Skeletal muscle tissue (tissue), 4 donors: ENCODE measurements around the gene TBX1. TPM values are rescaled to one million over a fixed set of nuclear protein-coding genes. Genes with fewer than 3 reads are reported as not detected.

Source experiments
- H3K27ac ChIP-seq: one replicate; pipeline ENCODE4 v1.7.0; 2013; ENCODE audit warnings: mild to moderate bottlenecking, low read depth, low read length, inconsistent platforms
- H3K27me3 ChIP-seq, 3 donors: one replicate each; pipeline ENCODE4 v1.7.0; 2013; ENCODE audit warnings: low read length in 3 of 3; ENCODE audit not compliant: control insufficient read depth in 3 of 3, insufficient read depth in 3 of 3
- H3K36me3 ChIP-seq, 3 donors: one replicate each; pipeline ENCODE4 v1.7.0; 2013; ENCODE audit warnings: low read length in 3 of 3; ENCODE audit not compliant: control insufficient read depth in 3 of 3, insufficient read depth in 3 of 3
- H3K4me1 ChIP-seq, 3 donors: one replicate each; pipeline ENCODE4 v1.7.0; 2013; ENCODE audit warnings: low read length in 3 of 3, mild to moderate bottlenecking in 3 of 3; ENCODE audit not compliant: control insufficient read depth in 3 of 3, insufficient read depth in 3 of 3
- H3K4me3 ChIP-seq, 3 donors: one replicate each; pipeline ENCODE4 v1.7.0; 2013; ENCODE audit warnings: low read length in 3 of 3
- H3K9ac ChIP-seq, 3 donors: one replicate each; pipeline ENCODE4 v1.7.0; 2013; ENCODE audit warnings: low read length in 3 of 3, mild to moderate bottlenecking in 3 of 3, moderate library complexity in 2 of 3, low read depth in 1 of 3
- H3K9me3 ChIP-seq, 3 donors: one replicate each; pipeline ENCODE4 v1.7.0; 2013; ENCODE audit warnings: low read length in 3 of 3; ENCODE audit not compliant: control insufficient read depth in 3 of 3
- total RNA-seq: library from RNA; depleted of rRNA; stranded (reverse); fragments of >200 nt; gene quantifications from one replicate; pipeline ENCODE4 v1.2.3, GENCODE V29; 2014
- donor health status: Osteomylitis.

Gene TBX1
- total RNA-seq, result 4.2 TPM

DNA sequence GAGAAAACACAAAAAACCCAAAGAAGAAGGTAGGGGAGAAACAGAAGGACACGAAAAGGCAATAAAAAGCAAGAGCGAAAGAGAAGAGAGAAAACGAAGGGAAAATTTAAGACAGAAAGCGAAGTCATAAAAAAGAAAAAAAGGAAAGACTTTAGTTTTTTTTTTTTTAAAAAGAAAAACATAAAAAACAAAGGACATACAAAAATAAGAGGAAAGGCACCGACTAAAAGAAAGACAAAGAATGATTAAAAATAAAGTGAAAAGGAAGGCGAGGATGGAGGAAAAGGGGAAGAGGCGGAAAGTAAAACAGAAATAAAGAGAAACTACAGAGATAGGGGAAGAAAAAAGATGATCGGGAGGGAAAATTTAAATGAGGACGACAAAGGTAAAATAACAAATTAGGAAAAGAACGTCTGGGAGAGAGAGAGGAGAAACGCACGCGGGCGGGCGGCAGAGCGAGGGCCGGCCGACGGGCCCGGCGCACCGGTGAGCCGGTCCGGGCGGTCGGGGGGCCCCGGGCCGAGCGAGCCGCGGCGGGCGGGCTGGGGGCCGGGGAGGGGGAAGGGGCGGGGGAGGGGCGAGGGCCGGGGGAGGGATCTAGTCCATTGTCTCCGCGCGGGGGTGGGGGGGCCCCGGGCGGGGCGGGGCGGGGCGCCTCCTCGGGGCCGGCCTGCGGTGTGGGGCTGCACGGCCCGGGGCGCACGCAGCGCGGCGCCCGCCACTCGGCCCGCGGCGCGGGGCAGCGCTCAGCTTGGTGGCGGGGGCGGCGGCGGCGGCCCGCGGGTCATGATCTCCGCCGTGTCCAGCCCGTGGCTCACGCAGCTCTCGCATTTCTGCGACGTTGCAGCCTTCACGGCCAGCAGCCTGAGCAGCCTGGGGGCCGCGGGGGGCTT, at the start of gene TBX1:
TBX1 (plus strand) TSS at position 721 of the 893 bp plus-strand sequence; CDS start at position 787, 66 bp downstream.
- H3K4me3 ChIP-seq, result peak within 1 kb of the TSS; percentile 66 to 81 (median 67)
- peaks cover 9 to 49% (median 20%) of the 10 kb centered on the region in 3 donors for H3K27me3 ChIP-seq
- H3K27ac ChIP-seq, result peak within 1 kb of the TSS; percentile 38
- peak within 1 kb of the TSS; percentile 75 to 91 (median 81) for H3K9ac ChIP-seq
- H3K36me3 ChIP-seq, result peaks cover 0 to 3% (median 3%) of the 10 kb centered on the region in 3 donors
- no peaks in the 10 kb centered on the region for H3K9me3 ChIP-seq
- peaks cover 8 to 12% (median 12%) of the 10 kb centered on the region in 3 donors for H3K4me1 ChIP-seq

DNA sequence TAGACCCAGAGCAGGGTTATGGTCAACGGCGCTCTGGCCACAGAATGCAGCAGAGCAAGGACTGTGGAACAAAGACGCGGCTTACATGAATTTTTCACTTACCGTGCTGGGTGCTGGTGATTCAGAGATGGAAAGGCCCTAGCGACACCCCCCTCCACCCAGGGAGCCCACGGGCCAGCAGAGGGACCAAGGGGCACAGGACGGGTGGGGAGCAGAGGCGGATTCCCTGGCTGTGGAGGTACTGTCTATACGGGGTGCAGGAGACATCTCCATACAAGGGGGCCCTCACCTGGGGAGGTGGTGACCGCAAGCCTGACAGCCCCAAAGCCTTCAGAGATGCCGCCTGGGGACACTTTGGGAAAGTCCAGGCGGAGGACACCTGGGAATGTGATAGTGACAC, 47.3 kb upstream of the TBX1 start:
- Histone ChIP-seq H3K27me3 (peaks cover 4 to 6% (median 5%) of the 10 kb centered on the region in 3 donors), H3K36me3 (no peaks in the 10 kb centered on the region), H3K4me1 (peaks cover 28 to 41% (median 34%) of the 10 kb centered on the region in 3 donors), H3K9me3 (no peaks in the 10 kb centered on the region), H3K4me3 (no peak overlapping the region), H3K27ac (no peak overlapping the region), H3K9ac (no peak overlapping the region)

- Histone ChIP-seq H3K27ac (no peak overlapping the region), H3K4me3 (peak overlapping the region; percentile 31 to 65 (median 57)), H3K9ac (peak overlapping the region; percentile 22 to 70 (median 23)), H3K36me3 (no peaks in the 10 kb centered on the region), H3K9me3 (no peaks in the 10 kb centered on the region), H3K4me1 (peaks cover 23 to 39% (median 34%) of the 10 kb centered on the region in 3 donors), H3K27me3 (peaks cover 4 to 6% (median 5%) of the 10 kb centered on the region in 3 donors)
Observed at GRCh38 chr22:19713650-19714311, 46.8 kb upstream of the TBX1 start.

- Histone ChIP-seq H3K9ac (peak within 1 kb of the TSS; percentile 22 to 71 (median 50)), H3K27ac (no peak within 1 kb of the TSS), H3K9me3 (no peaks in the 10 kb centered on the region), H3K36me3 (no peaks in the 10 kb centered on the region), H3K4me3 (peak within 1 kb of the TSS; percentile 31 to 65 (median 61)), H3K4me1 (peaks cover 15 to 36% (median 32%) of the 10 kb centered on the region in 3 donors), H3K27me3 (peaks cover 4 to 9% (median 5%) of the 10 kb centered on the region in 3 donors)
Observed at GRCh38 chr22:19714312-19715187, 46.0 kb upstream of the TBX1 start, which contains the start of gene SEPTIN5. TSS of gene SEPTIN5 (plus strand) at chr22:19714503. CDS start at chr22:19714589, 86 bp downstream.

DNA sequence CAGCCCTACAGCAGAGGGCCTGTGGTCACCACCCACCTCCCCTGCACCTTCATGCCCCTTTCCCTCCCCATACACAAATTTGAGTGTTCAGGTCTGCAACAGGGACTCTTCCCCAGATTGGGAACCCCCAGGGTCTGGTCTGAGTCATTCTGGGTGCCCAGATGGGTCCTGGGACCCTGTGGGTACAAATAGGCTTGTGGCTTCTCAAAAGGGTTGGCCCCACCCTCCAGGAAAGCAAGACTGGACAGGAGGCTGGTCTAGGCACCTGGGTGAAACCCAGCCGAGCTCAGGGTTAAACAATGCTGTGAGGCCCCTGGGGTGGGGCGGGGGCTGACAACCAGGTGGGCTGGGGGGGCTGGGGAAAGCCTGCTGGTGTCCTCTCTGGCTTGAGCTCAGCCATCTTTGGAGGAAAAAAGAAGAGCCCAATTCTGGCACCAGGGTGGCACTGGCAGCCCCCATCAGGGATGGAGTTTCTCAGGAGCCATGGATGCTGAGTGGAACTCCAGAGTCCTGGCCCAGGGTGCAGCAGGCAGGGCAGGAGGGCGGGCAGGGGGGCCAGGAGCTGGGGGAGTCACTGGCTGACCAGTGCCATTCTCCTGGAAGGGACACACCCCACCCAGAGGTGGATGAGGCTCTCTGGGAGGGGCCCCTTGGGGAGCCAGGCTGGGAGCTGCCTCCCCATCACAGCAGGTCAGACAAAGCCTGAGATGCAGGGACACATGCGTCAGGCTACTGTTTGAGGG, 45.2 kb upstream of the TBX1 start:
- Histone ChIP-seq H3K36me3 (no peaks in the 10 kb centered on the region), H3K9ac (peak overlapping the region in 2 of 3 donors; percentile 50 to 71), H3K4me1 (peaks cover 13 to 29% (median 26%) of the 10 kb centered on the region in 3 donors), H3K27ac (no peak overlapping the region), H3K27me3 (peaks cover 4 to 18% (median 5%) of the 10 kb centered on the region in 3 donors), H3K9me3 (no peaks in the 10 kb centered on the region), H3K4me3 (peak overlapping the region in 2 of 3 donors; percentile 61 to 63)

- Histone ChIP-seq H3K27me3 (peaks cover 4 to 19% (median 5%) of the 10 kb centered on the region in 3 donors), H3K4me1 (peaks cover 13 to 29% (median 26%) of the 10 kb centered on the region in 3 donors), H3K9ac (no peak overlapping the region)
Observed at GRCh38 chr22:19716041-19716828, 44.3 kb upstream of the TBX1 start.

GRCh38 chr22:19716829-19717105, 43.8 kb upstream of the TBX1 start:
- Histone ChIP-seq H3K9me3 (no peaks in the 10 kb centered on the region), H3K27ac (no peak overlapping the region), H3K9ac (no peak overlapping the region), H3K4me1 (peaks cover 13 to 29% (median 26%) of the 10 kb centered on the region in 3 donors), H3K4me3 (no peak overlapping the region), H3K36me3 (peaks cover 0 to 3% (median 0%) of the 10 kb centered on the region in 3 donors), H3K27me3 (peaks cover 4 to 23% (median 5%) of the 10 kb centered on the region in 3 donors)

More at GRCh38 chr22:19716041-19716828, 44.3 kb upstream of the TBX1 start:
- Histone ChIP-seq H3K36me3 (peaks cover 0 to 3% (median 0%) of the 10 kb centered on the region in 3 donors), H3K27ac (no peak overlapping the region), H3K4me3 (no peak overlapping the region), H3K9me3 (no peaks in the 10 kb centered on the region)

DNA sequence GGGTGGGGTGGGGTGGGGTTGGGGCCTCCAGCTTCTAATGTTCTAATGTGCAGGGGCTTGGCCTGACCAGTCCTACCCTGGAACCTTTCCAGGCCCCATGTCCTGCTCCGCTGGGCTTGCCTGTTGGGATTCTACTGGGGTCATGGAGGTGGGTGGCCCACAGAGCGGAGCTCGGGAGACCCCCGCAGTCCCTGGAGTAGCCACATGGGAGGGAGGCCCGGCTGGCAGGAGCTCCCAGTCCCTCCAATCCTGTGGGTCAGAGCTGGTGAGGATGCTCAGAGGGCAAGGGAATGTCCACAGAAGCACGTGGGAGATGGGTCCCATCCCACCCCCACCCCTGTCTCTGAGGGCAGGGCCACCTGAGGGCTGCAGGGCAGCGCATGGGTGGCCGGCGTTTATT, 43.4 kb upstream of the TBX1 start:
- Histone ChIP-seq H3K9ac (no peak overlapping the region), H3K4me3 (peak overlapping the region in 2 of 3 donors; percentile 43 to 71), H3K27me3 (peaks cover 4 to 24% (median 5%) of the 10 kb centered on the region in 3 donors), H3K27ac (no peak overlapping the region), H3K36me3 (peaks cover 0 to 3% (median 0%) of the 10 kb centered on the region in 3 donors), H3K4me1 (peaks cover 13 to 29% (median 26%) of the 10 kb centered on the region in 3 donors), H3K9me3 (no peaks in the 10 kb centered on the region)
